Nephron progenitor cell (in vitro differentiated cells): ENCODE data around the gene CD63.

Experiments used
- DNase-seq: peaks from one replicate; pipeline ENCODE4 v3.0.0; 2021
- H3K27ac Mint-ChIP-seq: 2 replicates; pipeline ENCODE4 v1.8.0; 2021; ENCODE audit warnings: mild to moderate bottlenecking, moderate library complexity, mixed read lengths
- H3K27me3 Mint-ChIP-seq: 2 replicates; pipeline ENCODE4 v1.8.0; 2021; ENCODE audit warnings: mild to moderate bottlenecking, low read depth, mixed read lengths; ENCODE audit not compliant: poor library complexity
- H3K36me3 Mint-ChIP-seq: 2 replicates; pipeline ENCODE4 v1.8.0; 2021; ENCODE audit warnings: low read depth, mixed read lengths
- H3K4me1 Mint-ChIP-seq: 2 replicates; pipeline ENCODE4 v1.8.0; 2021; ENCODE audit warnings: mixed read lengths
- H3K4me3 Mint-ChIP-seq: 2 replicates; pipeline ENCODE4 v1.8.0; 2021; ENCODE audit warnings: mild to moderate bottlenecking, moderate library complexity, mixed read lengths
- H3K9me3 Mint-ChIP-seq: 2 replicates; pipeline ENCODE4 v1.8.0; 2021; ENCODE audit warnings: mild to moderate bottlenecking, moderate library complexity, mixed read lengths
- CTCF ChIP-seq: fragments of 200-600 bp; sonication (generic); IDR thresholded peaks from 2 replicates; pipeline ENCODE4 v1.5.0; 2021; ENCODE audit warnings: antibody characterized with exemption

CD63 gene

GRCh38 chr12:55707841-55708694 lies 20.7 kb downstream of the CD63 start, which contains the start of gene ITGA7:
ITGA7 (minus strand) TSS chr12:55707904; CDS start chr12:55707682, 222 bp downstream.
- no peaks in the 10 kb centered on the region for H3K9me3 Mint-ChIP-seq
- peaks cover 42% of the 10 kb centered on the region for H3K4me1 Mint-ChIP-seq
- H3K36me3 Mint-ChIP-seq = no peaks in the 10 kb centered on the region
- TF ChIP-seq CTCF = no peak
- peak; percentile 97 for DNase-seq
- H3K4me3 Mint-ChIP-seq = peak within 1 kb of the TSS; percentile 86
- H3K27ac Mint-ChIP-seq = no peak within 1 kb of the TSS
- peaks cover 60% of the 10 kb centered on the region for H3K27me3 Mint-ChIP-seq

- Mint-ChIP-seq H3K27me3 (peaks cover 54% of the 10 kb centered on the region), H3K9me3 (no peaks in the 10 kb centered on the region), H3K27ac (no peak overlapping the region)
These were observed 21.6 kb downstream of the CD63 start for GRCh38 chr12:55707219-55707671.

GRCh38 chr12:55706568-55707218 lies 22.1 kb downstream of the CD63 start:
- Mint-ChIP-seq H3K27me3 (peaks cover 48% of the 10 kb centered on the region), H3K9me3 (no peaks in the 10 kb centered on the region), H3K4me1 (peaks cover 42% of the 10 kb centered on the region), H3K27ac (no peak overlapping the region), H3K36me3 (no peaks in the 10 kb centered on the region), H3K4me3 (peak overlapping the region; percentile 86)
- no peak for TF ChIP-seq CTCF
- DNase-seq = no peak

More at GRCh38 chr12:55707219-55707671, 21.6 kb downstream of the CD63 start:
- Mint-ChIP-seq H3K36me3 (no peaks in the 10 kb centered on the region), H3K4me3 (peak overlapping the region; percentile 86), H3K4me1 (peaks cover 42% of the 10 kb centered on the region)
- peak; percentile 37 for DNase-seq
- no peak for TF ChIP-seq CTCF

- peaks cover 41% of the 10 kb centered on the region for H3K27me3 Mint-ChIP-seq
- no peaks in the 10 kb centered on the region for H3K36me3 Mint-ChIP-seq
These were observed 22.9 kb downstream of the CD63 start for GRCh38 chr12:55705782-55706402.

More at GRCh38 chr12:55705782-55706402, 22.9 kb downstream of the CD63 start:
- TF ChIP-seq CTCF = no peak
- DNase-seq = no peak
- peaks cover 42% of the 10 kb centered on the region for H3K4me1 Mint-ChIP-seq
- H3K27ac Mint-ChIP-seq = no peak overlapping the region
- H3K9me3 Mint-ChIP-seq = no peaks in the 10 kb centered on the region
- H3K4me3 Mint-ChIP-seq = peak overlapping the region; percentile 86
